ENCODE data around the gene GPR68.

The GPR68 gene

DNA sequence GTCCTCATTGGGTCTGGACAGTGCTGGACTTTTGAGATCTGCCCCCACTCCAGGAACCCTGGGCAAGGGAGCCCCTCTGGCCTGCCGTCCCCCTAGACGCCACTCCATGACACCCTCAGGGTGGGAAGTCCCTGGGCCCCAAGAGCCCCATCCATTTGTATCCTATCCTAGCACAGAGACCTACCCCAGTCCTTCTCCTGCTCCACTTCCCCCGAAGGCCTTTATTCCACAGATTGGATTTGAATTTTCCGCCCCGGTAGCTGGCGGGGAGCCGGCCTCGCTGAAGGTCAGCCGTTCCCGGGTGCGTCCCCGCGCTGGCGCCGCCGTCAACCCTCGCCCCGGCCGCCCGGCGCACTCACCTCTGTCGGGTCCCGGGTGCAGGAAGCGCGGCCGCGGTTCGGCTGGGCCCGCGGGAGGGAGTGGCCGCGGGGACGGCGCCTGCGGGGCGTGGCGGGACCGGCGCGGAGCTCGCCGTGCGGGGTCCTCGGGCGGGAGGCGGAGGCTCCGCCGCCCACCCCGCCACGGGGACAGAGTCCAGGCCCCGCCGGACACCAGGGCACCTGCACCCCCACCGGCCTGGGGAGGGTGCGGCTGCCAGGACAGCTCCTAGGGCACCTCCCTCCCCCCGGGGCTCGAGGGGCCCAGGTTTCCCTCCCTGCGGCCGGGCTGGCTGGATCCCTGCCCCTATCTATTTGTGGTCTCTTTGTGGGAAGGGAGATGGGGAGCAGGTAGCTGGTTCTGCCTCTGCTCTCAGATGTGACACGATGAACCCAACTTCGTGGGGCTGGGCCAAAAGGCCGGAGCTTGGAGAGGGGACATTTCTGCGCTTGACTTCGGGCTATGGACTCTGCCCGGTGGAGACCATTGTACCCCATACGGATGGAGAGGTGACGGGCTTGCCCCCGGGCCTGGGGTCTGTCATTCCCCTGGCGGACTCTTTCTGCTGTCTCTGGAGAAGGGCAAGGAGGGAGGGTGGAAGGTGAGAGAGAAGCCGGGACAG lies 19.9 kb upstream of the GPR68 start:
- H3K9ac ChIP-seq (ENCODE audit: low read length in 2 of 2), result peak overlapping the region; percentile 29 to 47
- H3K4me3 ChIP-seq (ENCODE audit: low read length in 2 of 2), result peak overlapping the region; percentile 56 to 75
- H3K9me3 ChIP-seq (ENCODE audit: control insufficient read depth in 2 of 2, low read length in 2 of 2), result no peaks in the 10 kb centered on the region
- H3K27me3 ChIP-seq (ENCODE audit: control insufficient read depth in 1 of 2, insufficient read depth in 2 of 2, low read length in 2 of 2), result no peaks in the 10 kb centered on the region
- H3K27ac ChIP-seq (ENCODE audit: low read length), result no peak overlapping the region
- no peaks in the 10 kb centered on the region for H3K36me3 ChIP-seq (ENCODE audit: control insufficient read depth in 2 of 2, insufficient read depth in 2 of 2, low read length in 2 of 2)
- H3K4me1 ChIP-seq (ENCODE audit: control insufficient read depth, insufficient read depth, low read length), result peaks cover 15% of the 10 kb centered on the region

- Histone ChIP-seq H3K27me3 (ENCODE audit: control insufficient read depth in 1 of 2, insufficient read depth in 2 of 2, low read length in 2 of 2) (no peaks in the 10 kb centered on the region), H3K4me3 (ENCODE audit: low read length in 2 of 2) (peak overlapping the region in 1 of 2 donors; percentile 75), H3K9me3 (ENCODE audit: control insufficient read depth in 2 of 2, low read length in 2 of 2) (no peaks in the 10 kb centered on the region), H3K36me3 (ENCODE audit: control insufficient read depth in 2 of 2, insufficient read depth in 2 of 2, low read length in 2 of 2) (no peaks in the 10 kb centered on the region), H3K4me1 (ENCODE audit: control insufficient read depth, insufficient read depth, low read length) (peaks cover 12% of the 10 kb centered on the region), H3K27ac (ENCODE audit: low read length) (no peak overlapping the region), H3K9ac (ENCODE audit: low read length in 2 of 2) (no peak overlapping the region)
Measured at GRCh38 chr14:91263329-91263728, 18.8 kb upstream of the GPR68 start.

- H3K4me3 ChIP-seq (ENCODE audit: low read length in 2 of 2), result no peak overlapping the region
- no peaks in the 10 kb centered on the region for H3K27me3 ChIP-seq (ENCODE audit: control insufficient read depth in 1 of 2, insufficient read depth in 2 of 2, low read length in 2 of 2)
- H3K36me3 ChIP-seq (ENCODE audit: control insufficient read depth in 2 of 2, insufficient read depth in 2 of 2, low read length in 2 of 2), result no peaks in the 10 kb centered on the region
- H3K9me3 ChIP-seq (ENCODE audit: control insufficient read depth in 2 of 2, low read length in 2 of 2), result no peaks in the 10 kb centered on the region
- no peak overlapping the region for H3K27ac ChIP-seq (ENCODE audit: low read length)
- H3K4me1 ChIP-seq (ENCODE audit: control insufficient read depth, insufficient read depth, low read length), result peaks cover 19% of the 10 kb centered on the region
- no peak overlapping the region for H3K9ac ChIP-seq (ENCODE audit: low read length in 2 of 2)
Measured at GRCh38 chr14:91261986-91262549, 17.6 kb upstream of the GPR68 start.

- peaks cover 28% of the 10 kb centered on the region for H3K4me1 ChIP-seq (ENCODE audit: control insufficient read depth, insufficient read depth, low read length)
- H3K9me3 ChIP-seq (ENCODE audit: control insufficient read depth in 2 of 2, low read length in 2 of 2), result no peaks in the 10 kb centered on the region
- H3K27me3 ChIP-seq (ENCODE audit: control insufficient read depth in 1 of 2, insufficient read depth in 2 of 2, low read length in 2 of 2), result no peaks in the 10 kb centered on the region
- H3K27ac ChIP-seq (ENCODE audit: low read length), result no peak overlapping the region
- no peak overlapping the region for H3K9ac ChIP-seq (ENCODE audit: low read length in 2 of 2)
- H3K36me3 ChIP-seq (ENCODE audit: control insufficient read depth in 2 of 2, insufficient read depth in 2 of 2, low read length in 2 of 2), result no peaks in the 10 kb centered on the region
- no peak overlapping the region for H3K4me3 ChIP-seq (ENCODE audit: low read length in 2 of 2)
Measured at GRCh38 chr14:91261115-91261514, 16.6 kb upstream of the GPR68 start.

DNA sequence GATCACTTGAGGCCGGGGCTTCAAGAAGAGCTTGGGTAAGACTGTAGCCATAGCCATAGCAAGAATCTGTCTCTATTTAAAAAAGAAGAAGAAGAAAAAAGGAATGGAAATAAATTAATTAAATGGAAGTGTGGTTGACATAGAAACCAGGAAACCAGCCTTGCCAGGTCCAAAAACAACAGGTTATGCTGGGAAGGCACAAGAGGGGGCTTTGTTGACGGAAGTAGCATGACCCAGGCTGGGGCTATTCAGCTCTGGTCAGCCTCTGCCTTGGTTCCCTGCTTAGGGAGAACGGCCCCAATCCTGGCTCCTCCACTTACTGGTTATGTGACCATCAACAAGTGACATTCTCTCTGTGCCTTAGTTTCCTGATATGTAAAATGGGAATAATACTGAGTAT lies 14.4 kb upstream of the GPR68 start:
- H3K9ac ChIP-seq (ENCODE audit: low read length in 2 of 2), result no peak overlapping the region
- no peaks in the 10 kb centered on the region for H3K27me3 ChIP-seq (ENCODE audit: control insufficient read depth in 1 of 2, insufficient read depth in 2 of 2, low read length in 2 of 2)
- H3K27ac ChIP-seq (ENCODE audit: low read length), result no peak overlapping the region
- H3K4me1 ChIP-seq (ENCODE audit: control insufficient read depth, insufficient read depth, low read length), result peaks cover 31% of the 10 kb centered on the region
- H3K36me3 ChIP-seq (ENCODE audit: control insufficient read depth in 2 of 2, insufficient read depth in 2 of 2, low read length in 2 of 2), result no peaks in the 10 kb centered on the region
- no peaks in the 10 kb centered on the region for H3K9me3 ChIP-seq (ENCODE audit: control insufficient read depth in 2 of 2, low read length in 2 of 2)
- H3K4me3 ChIP-seq (ENCODE audit: low read length in 2 of 2), result no peak overlapping the region

DNA sequence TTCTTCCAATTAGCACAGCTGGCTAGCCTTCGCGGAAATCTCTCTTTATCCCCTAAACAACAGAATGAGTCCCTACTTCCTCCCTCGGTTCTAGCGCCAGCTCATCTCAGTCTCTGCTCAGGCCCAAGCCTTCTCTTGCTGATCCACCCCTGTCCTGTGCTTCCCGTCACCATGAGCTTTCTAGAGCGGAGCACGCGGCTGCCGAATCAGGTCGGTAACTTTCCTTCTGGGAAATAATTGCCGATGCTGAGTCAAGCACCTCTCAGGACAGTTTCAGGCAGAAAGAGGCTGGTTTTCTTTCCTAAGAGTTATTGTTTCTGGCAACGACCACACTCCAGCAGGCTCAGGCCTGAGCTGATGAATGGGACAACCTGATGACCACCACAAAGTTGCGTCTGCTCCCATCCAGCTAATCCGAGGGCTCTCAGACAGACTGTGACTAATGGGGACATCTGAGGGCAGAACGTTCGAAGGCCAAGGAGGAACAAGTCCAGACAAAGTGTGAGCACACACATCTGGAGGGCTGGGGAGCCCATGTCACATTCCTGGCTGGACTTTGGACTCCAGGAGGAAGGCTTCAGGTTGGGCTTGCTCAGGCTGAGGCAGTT lies 13.6 kb upstream of the GPR68 start:
- no peak overlapping the region for H3K9ac ChIP-seq (ENCODE audit: low read length in 2 of 2)
- no peak overlapping the region for H3K4me3 ChIP-seq (ENCODE audit: low read length in 2 of 2)
- H3K27me3 ChIP-seq (ENCODE audit: control insufficient read depth in 1 of 2, insufficient read depth in 2 of 2, low read length in 2 of 2), result no peaks in the 10 kb centered on the region
- peak overlapping the region; percentile 31 for H3K27ac ChIP-seq (ENCODE audit: low read length)
- no peaks in the 10 kb centered on the region for H3K36me3 ChIP-seq (ENCODE audit: control insufficient read depth in 2 of 2, insufficient read depth in 2 of 2, low read length in 2 of 2)
- H3K4me1 ChIP-seq (ENCODE audit: control insufficient read depth, insufficient read depth, low read length), result peaks cover 33% of the 10 kb centered on the region
- H3K9me3 ChIP-seq (ENCODE audit: control insufficient read depth in 2 of 2, low read length in 2 of 2), result no peaks in the 10 kb centered on the region

GRCh38 chr14:91257328-91258010 lies 13.0 kb upstream of the GPR68 start:
- H3K27ac ChIP-seq (ENCODE audit: low read length), result peak overlapping the region; percentile 31
- H3K9me3 ChIP-seq (ENCODE audit: control insufficient read depth in 2 of 2, low read length in 2 of 2), result no peaks in the 10 kb centered on the region
- no peak overlapping the region for H3K9ac ChIP-seq (ENCODE audit: low read length in 2 of 2)
- H3K4me1 ChIP-seq (ENCODE audit: control insufficient read depth, insufficient read depth, low read length), result peaks cover 39% of the 10 kb centered on the region
- no peak overlapping the region for H3K4me3 ChIP-seq (ENCODE audit: low read length in 2 of 2)
- H3K36me3 ChIP-seq (ENCODE audit: control insufficient read depth in 2 of 2, insufficient read depth in 2 of 2, low read length in 2 of 2), result no peaks in the 10 kb centered on the region
- no peaks in the 10 kb centered on the region for H3K27me3 ChIP-seq (ENCODE audit: control insufficient read depth in 1 of 2, insufficient read depth in 2 of 2, low read length in 2 of 2)

- peak overlapping the region; percentile 31 for H3K27ac ChIP-seq (ENCODE audit: low read length)
- no peaks in the 10 kb centered on the region for H3K27me3 ChIP-seq (ENCODE audit: control insufficient read depth in 1 of 2, insufficient read depth in 2 of 2, low read length in 2 of 2)
- H3K4me3 ChIP-seq (ENCODE audit: low read length in 2 of 2), result no peak overlapping the region
- H3K9ac ChIP-seq (ENCODE audit: low read length in 2 of 2), result no peak overlapping the region
- peaks cover 39% of the 10 kb centered on the region for H3K4me1 ChIP-seq (ENCODE audit: control insufficient read depth, insufficient read depth, low read length)
- H3K36me3 ChIP-seq (ENCODE audit: control insufficient read depth in 2 of 2, insufficient read depth in 2 of 2, low read length in 2 of 2), result no peaks in the 10 kb centered on the region
- no peaks in the 10 kb centered on the region for H3K9me3 ChIP-seq (ENCODE audit: control insufficient read depth in 2 of 2, low read length in 2 of 2)
Measured at GRCh38 chr14:91256661-91257060, 12.2 kb upstream of the GPR68 start.

- Histone ChIP-seq H3K27ac (ENCODE audit: low read length) (peak overlapping the region; percentile 11), H3K36me3 (ENCODE audit: control insufficient read depth in 2 of 2, insufficient read depth in 2 of 2, low read length in 2 of 2) (no peaks in the 10 kb centered on the region)
Measured at GRCh38 chr14:91255026-91255695, 10.7 kb upstream of the GPR68 start.

DNA sequence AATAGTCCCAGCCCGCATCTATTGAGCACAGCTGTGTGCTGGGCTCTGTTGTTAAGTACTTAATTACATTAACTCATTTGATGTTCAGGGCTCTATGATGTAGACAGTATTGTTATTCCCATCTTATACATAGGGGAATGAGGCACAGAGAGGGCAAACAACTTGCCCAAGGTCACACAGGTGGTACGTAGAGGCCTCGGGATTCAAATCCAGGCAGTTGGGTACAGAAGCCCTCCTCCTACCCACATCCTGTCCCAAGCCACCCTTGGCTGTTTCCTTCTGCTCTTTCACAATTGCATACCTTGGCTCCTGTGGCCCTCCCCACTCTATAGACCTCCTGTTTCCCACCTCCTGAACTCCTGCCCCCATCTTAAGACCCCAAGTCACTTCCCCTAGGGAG lies 10.0 kb upstream of the GPR68 start:
- Histone ChIP-seq H3K4me1 (ENCODE audit: control insufficient read depth, insufficient read depth, low read length) (peaks cover 42% of the 10 kb centered on the region), H3K36me3 (ENCODE audit: control insufficient read depth in 2 of 2, insufficient read depth in 2 of 2, low read length in 2 of 2) (no peaks in the 10 kb centered on the region), H3K9ac (ENCODE audit: low read length in 2 of 2) (no peak overlapping the region), H3K27ac (ENCODE audit: low read length) (peak overlapping the region; percentile 11), H3K27me3 (ENCODE audit: control insufficient read depth in 1 of 2, insufficient read depth in 2 of 2, low read length in 2 of 2) (no peaks in the 10 kb centered on the region), H3K9me3 (ENCODE audit: control insufficient read depth in 2 of 2, low read length in 2 of 2) (no peaks in the 10 kb centered on the region), H3K4me3 (ENCODE audit: low read length in 2 of 2) (no peak overlapping the region)

More at GRCh38 chr14:91255026-91255695, 10.7 kb upstream of the GPR68 start:
- Histone ChIP-seq H3K4me1 (ENCODE audit: control insufficient read depth, insufficient read depth, low read length) (peaks cover 40% of the 10 kb centered on the region), H3K9me3 (ENCODE audit: control insufficient read depth in 2 of 2, low read length in 2 of 2) (no peaks in the 10 kb centered on the region), H3K27me3 (ENCODE audit: control insufficient read depth in 1 of 2, insufficient read depth in 2 of 2, low read length in 2 of 2) (no peaks in the 10 kb centered on the region), H3K4me3 (ENCODE audit: low read length in 2 of 2) (no peak overlapping the region), H3K9ac (ENCODE audit: low read length in 2 of 2) (no peak overlapping the region)
